Endothelial cell of umbilical vein (primary cell): Measurements from ENCODE around the gene MYO18A. TPM values are rescaled to one million over a fixed set of nuclear protein-coding genes. Genes with fewer than 3 reads are reported as not detected.

ENCODE experiments used
- BruUV-seq: library from RNA; stranded (reverse); fragments of 400-500 nt; replicated peaks from 2 replicates; lab custom pipeline; 2021; lab: Mats Ljungman, UMichigan
- CTCF ChIA-PET: fragments of 300-600, 350-600 bp; sonication (Branson Sonifier 250); formaldehyde crosslinking; loops from one replicate; lab custom pipeline; 2021; ENCODE audit warnings: antibody characterized with exemption, inconsistent platforms; lab: Charles Lee
- POLR2A ChIA-PET: fragments of 300-600, 350-600 bp; sonication (Branson Sonifier 250); formaldehyde crosslinking; loops from one replicate; lab custom pipeline; 2021; ENCODE audit warnings: antibody characterized with exemption, inconsistent platforms; lab: Charles Lee
- DNase-seq: peaks from one replicate; pipeline ENCODE4 v3.0.0-alpha.2; 2011; ENCODE audit warnings: low read depth, low spot score
- FAIRE-seq: peaks from 2 replicates; lab custom pipeline; 2011; peaks lifted over from hg19 to GRCh38; lab: Jason Lieb, UNC
- H2AFZ ChIP-seq: 2 replicates; pipeline ENCODE4 v1.6.0; 2012; ENCODE audit warnings: low read depth, low read length, control low read depth, inconsistent platforms
- H3K27ac ChIP-seq: 2 replicates; pipeline ENCODE4 v1.5.1; 2011; ENCODE audit warnings: low read depth, mild to moderate bottlenecking, control low read depth, low read length, moderate library complexity; ENCODE audit not compliant: insufficient read depth
- H3K27me3 ChIP-seq, 2 experiments: 2 replicates each; pipeline versions ENCODE4 v1.6.0 to v1.6.1; 2011; ENCODE audit warnings: low read length in 2 of 2, mixed read lengths in 1 of 2; ENCODE audit not compliant: control insufficient read depth in 2 of 2, insufficient read depth in 2 of 2
- H3K36me3 ChIP-seq, 2 experiments: 2 replicates in 1 of 2; 3 replicates in 1 of 2; pipeline ENCODE4 v1.5.1; 2011; ENCODE audit warnings: low read length in 2 of 2, mild to moderate bottlenecking in 1 of 2, moderate library complexity in 1 of 2; ENCODE audit not compliant: control insufficient read depth in 2 of 2, insufficient read depth in 2 of 2; ENCODE audit errors: extremely low read depth in 1 of 2
- H3K4me1 ChIP-seq: 3 replicates; pipeline ENCODE4 v1.5.1; 2011; ENCODE audit warnings: mild to moderate bottlenecking, low read length; ENCODE audit not compliant: control insufficient read depth, insufficient read depth; ENCODE audit errors: extremely low read depth
- H3K4me2 ChIP-seq: 2 replicates; pipeline ENCODE4 v1.6.1; 2011; ENCODE audit warnings: low read length, control low read depth, mixed read lengths; ENCODE audit not compliant: insufficient read depth
- H3K4me3 ChIP-seq, 3 experiments: fragments of 200-600 bp in 1 of 3; sonication (generic), shearing (Covaris generic) in 1 of 3; replicated peaks in 1 of 3; 2 replicates each; pipeline ENCODE4 v1.5.1; 2011 to 2016; ENCODE audit warnings: control low read depth in 3 of 3, low read length in 3 of 3, mild to moderate bottlenecking in 2 of 3, inconsistent platforms in 1 of 3, low read depth in 1 of 3, moderate library complexity in 1 of 3; ENCODE audit not compliant: insufficient read depth in 1 of 3
- H3K79me2 ChIP-seq: 2 replicates; pipeline ENCODE4 v1.6.0; 2012; ENCODE audit warnings: low read length, inconsistent platforms; ENCODE audit not compliant: control insufficient read depth, insufficient read depth
- H3K9ac ChIP-seq: replicated peaks from 2 replicates; pipeline ENCODE3; 2011; ENCODE audit warnings: low read length, control low read depth; ENCODE audit not compliant: insufficient read depth; ENCODE audit errors: extremely low read depth
- H3K9me1 ChIP-seq: replicated peaks from 3 replicates; pipeline ENCODE4 v1.6.0; 2011; ENCODE audit warnings: mild to moderate bottlenecking, low read length; ENCODE audit not compliant: control insufficient read depth, insufficient read depth; ENCODE audit errors: extremely low read depth
- H3K9me3 ChIP-seq: replicated peaks from 2 replicates; pipeline ENCODE4 v1.5.1; 2012; ENCODE audit warnings: low read length, inconsistent platforms; ENCODE audit not compliant: control insufficient read depth, insufficient read depth
- H4K20me1 ChIP-seq: replicated peaks from 2 replicates; pipeline ENCODE3; 2011; ENCODE audit warnings: mild to moderate bottlenecking, low read length; ENCODE audit not compliant: control insufficient read depth, insufficient read depth; ENCODE audit errors: extremely low read depth
- CTCF ChIP-seq, 2 donors: IDR thresholded peaks; 1 replicate in 1 of 2; 2 replicates in 1 of 2; pipeline ENCODE4 v1.5.1; 2011; ENCODE audit warnings: low read length in 2 of 2, mild to moderate bottlenecking in 2 of 2, moderate library complexity in 2 of 2, control low read depth in 1 of 2, inconsistent platforms in 1 of 2, low read depth in 1 of 2; ENCODE audit not compliant: insufficient read depth in 1 of 2; ENCODE audit errors: extremely low read depth in 1 of 2
- EZH2 ChIP-seq: IDR thresholded peaks from 2 replicates; pipeline ENCODE4 v1.6.1; 2012; ENCODE audit warnings: borderline replicate concordance, low read depth, mild to moderate bottlenecking, moderate library complexity, low read length, inconsistent platforms; ENCODE audit not compliant: severe bottlenecking
- FOS ChIP-seq: IDR thresholded peaks from 2 replicates; pipeline ENCODE4 v1.6.1; 2011; ENCODE audit warnings: mild to moderate bottlenecking, low read length, moderate library complexity, borderline replicate concordance; ENCODE audit not compliant: insufficient read depth
- GATA2 ChIP-seq: IDR thresholded peaks from 2 replicates; pipeline ENCODE4 v1.7.0; 2011; ENCODE audit warnings: low read depth, mild to moderate bottlenecking, moderate library complexity, mixed read lengths, low read length; ENCODE audit not compliant: insufficient read length, insufficient read depth
- JUN ChIP-seq: IDR thresholded peaks from 2 replicates; pipeline ENCODE4 v1.6.1; 2011; ENCODE audit warnings: borderline replicate concordance, low read depth; ENCODE audit not compliant: insufficient read length, insufficient read depth
- MAX ChIP-seq: IDR thresholded peaks from 2 replicates; pipeline ENCODE4 v1.6.1; 2011; ENCODE audit not compliant: insufficient read depth, insufficient read length
- MYC ChIP-seq: IDR thresholded peaks from one replicate; pipeline ENCODE4 v1.6.1; 2011; ENCODE audit warnings: mild to moderate bottlenecking, low read depth, low read length
- POLR2A ChIP-seq: IDR thresholded peaks from 2 replicates; pipeline ENCODE4 v1.6.1; 2012; ENCODE audit warnings: low read depth, mild to moderate bottlenecking, control low read depth, low read length
- POLR2AphosphoS5 ChIP-seq: IDR thresholded peaks from 2 replicates; pipeline ENCODE4 v1.6.1; 2012; ENCODE audit warnings: low read depth, mild to moderate bottlenecking, control low read depth, low read length, moderate library complexity; ENCODE audit not compliant: insufficient read depth
- dilution Hi-C: fragments of 300-500 bp; cut with MboI; formaldehyde crosslinking; loops from one replicate; pipeline ENCODE4 v1.15.0; 2019; ENCODE audit warnings: low sequenced_read_pairs; ENCODE audit not compliant: extremely low pct_ligation_motif_present
- intact Hi-C: fragments of 100-400 bp; cut with micrococcal nuclease; formaldehyde crosslinking; loops from one replicate; pipeline ENCODE4 v1.10.0; 2022
- polyA plus RNA-seq, 4 experiments: library from polyadenylated mRNA; depleted of rRNA in 3 of 4; stranded (reverse) in 3 of 4; unstranded in 1 of 4; fragments of >200 nt; gene quantifications; 2 replicates each; pipeline versions ENCODE4 v1.2.1 to v1.2.3, GENCODE V29; 2011 to 2012; ENCODE audit warnings: missing spikeins in 1 of 4
- total RNA-seq: library from RNA; stranded (reverse); gene quantifications from 2 replicates; pipeline ENCODE4 v1.2.3, GENCODE V29; 2021

The MYO18A gene
- total and polyA plus RNA-seq, 2 donors (not counting 3 experiments of a cell fraction or from before 2014, with no cell fraction given) = 3.9 to 28.3 TPM

- H3K36me3 ChIP-seq = no peaks in the 10 kb centered on the region
- H3K27me3 ChIP-seq = peaks cover 16 to 18% of the 10 kb centered on the region in 2 experiments
- no peak overlapping the region for H3K27ac ChIP-seq
- H3K4me3 ChIP-seq = no peak overlapping the region
- intact Hi-C loops (loop anchor here (5.0 kb wide), 1 partner anchor 84 kb away; no protein-coding TSS in a partner anchor), dilution Hi-C loops (no loop called here)
- TF ChIP-seq MYC (no peak), POLR2A (no peak), MAX (no peak), GATA2 (no peak), JUN (no peak), CTCF (IDR thresholded peaks at IDR 0.05; ENCODE audit: extremely low read depth in 1 of 2, insufficient read depth in 1 of 2, low read depth in 1 of 2, low read length in 2 of 2) (no peak), POLR2AphosphoS5 (no peak), FOS (no peak), EZH2 (no peak)
- ChIA-PET CTCF (interaction anchor here (1.0 to 1.4 kb wide), 3 partner anchors 17 to 86 kb away, joined by 3 to 5 read pairs (median 3); no protein-coding TSS in a partner anchor), POLR2A (no interaction called here)
- H4K20me1 ChIP-seq = no peaks in the 10 kb centered on the region
- no peaks in the 10 kb centered on the region for H3K9me1 ChIP-seq
- BruUV-seq = no TSS peak
- H3K9ac ChIP-seq = no peak overlapping the region
- no peak overlapping the region for H2AFZ ChIP-seq
- FAIRE-seq = no peak
- H3K79me2 ChIP-seq = no peaks in the 10 kb centered on the region
- DNase-seq = no peak
- no peaks in the 10 kb centered on the region for H3K9me3 ChIP-seq
- no peak overlapping the region for H3K4me2 ChIP-seq
- H3K4me1 ChIP-seq = no peaks in the 10 kb centered on the region
Observed at GRCh38 chr17:29051194-29051593, 129.0 kb downstream of the MYO18A start.
